ENCODE results near the gene PPP2R5C. TPM values are rescaled to one million over a fixed set of nuclear protein-coding genes. Genes with fewer than 3 reads are reported as not detected.
A peak's percentile ranks its signal among the peaks of the same experiment; 100 is the strongest.

The PPP2R5C gene
- total RNA-seq, 2 donors from 2014 or later = 146 to 153 TPM

DNA sequence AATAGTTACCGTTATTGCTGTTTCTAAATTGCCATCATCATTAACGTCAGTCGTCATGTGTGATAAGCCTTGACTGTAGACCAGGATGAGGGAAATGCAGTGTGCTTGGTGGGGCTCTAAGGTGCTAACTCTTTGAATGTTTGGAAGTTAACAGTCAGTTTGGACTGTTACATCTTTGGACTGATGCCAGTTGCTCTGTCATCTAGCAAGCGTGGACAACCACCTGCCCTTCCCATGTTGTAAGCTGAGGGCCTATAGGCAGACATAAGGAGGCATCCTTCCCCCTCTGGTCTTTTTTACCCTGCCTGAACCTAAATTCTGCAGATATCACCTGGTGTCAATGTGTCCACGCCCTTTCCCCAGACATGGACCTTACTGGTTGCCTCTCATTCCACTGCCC, 94.4 kb downstream of the PPP2R5C start:
- Histone ChIP-seq H3K4me1 (peaks cover 17% of the 10 kb centered on the region), H3K9ac (ENCODE audit: low read depth in 2 of 2, low read length in 2 of 2) (peak overlapping the region in 1 of 2 donors; percentile 39), H3K4me3 (no peak overlapping the region), H3K27me3 (no peaks in the 10 kb centered on the region), H3K36me3 (no peaks in the 10 kb centered on the region), H3K27ac (no peak overlapping the region), H3K9me3 (no peaks in the 10 kb centered on the region)
- TF ChIP-seq, protein P1, sequence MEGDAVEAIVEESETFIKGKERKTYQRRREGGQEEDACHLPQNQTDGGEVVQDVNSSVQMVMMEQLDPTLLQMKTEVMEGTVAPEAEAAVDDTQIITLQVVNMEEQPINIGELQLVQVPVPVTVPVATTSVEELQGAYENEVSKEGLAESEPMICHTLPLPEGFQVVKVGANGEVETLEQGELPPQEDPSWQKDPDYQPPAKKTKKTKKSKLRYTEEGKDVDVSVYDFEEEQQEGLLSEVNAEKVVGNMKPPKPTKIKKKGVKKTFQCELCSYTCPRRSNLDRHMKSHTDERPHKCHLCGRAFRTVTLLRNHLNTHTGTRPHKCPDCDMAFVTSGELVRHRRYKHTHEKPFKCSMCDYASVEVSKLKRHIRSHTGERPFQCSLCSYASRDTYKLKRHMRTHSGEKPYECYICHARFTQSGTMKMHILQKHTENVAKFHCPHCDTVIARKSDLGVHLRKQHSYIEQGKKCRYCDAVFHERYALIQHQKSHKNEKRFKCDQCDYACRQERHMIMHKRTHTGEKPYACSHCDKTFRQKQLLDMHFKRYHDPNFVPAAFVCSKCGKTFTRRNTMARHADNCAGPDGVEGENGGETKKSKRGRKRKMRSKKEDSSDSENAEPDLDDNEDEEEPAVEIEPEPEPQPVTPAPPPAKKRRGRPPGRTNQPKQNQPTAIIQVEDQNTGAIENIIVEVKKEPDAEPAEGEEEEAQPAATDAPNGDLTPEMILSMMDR (IDR thresholded peaks at IDR 0.05) = no peak
- no peak for DNase-seq
- intact Hi-C loops (cut with DNase I) = no loop called here

DNA sequence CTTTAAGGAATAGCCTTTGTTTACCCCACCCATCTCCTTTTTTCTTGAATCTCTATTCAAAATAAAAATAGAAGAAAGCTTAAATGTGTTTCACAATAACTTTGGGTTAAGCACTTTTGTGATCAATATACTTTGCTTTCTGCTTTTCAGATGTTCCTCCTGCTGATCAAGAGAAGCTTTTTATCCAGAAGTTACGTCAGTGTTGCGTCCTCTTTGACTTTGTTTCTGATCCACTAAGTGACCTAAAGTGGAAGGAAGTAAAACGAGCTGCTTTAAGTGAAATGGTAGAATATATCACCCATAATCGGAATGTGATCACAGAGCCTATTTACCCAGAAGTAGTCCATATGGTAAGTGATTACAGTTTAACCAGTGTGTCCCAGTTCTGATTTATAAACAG, 95.0 kb downstream of the PPP2R5C start:
- Histone ChIP-seq H3K27me3 (no peaks in the 10 kb centered on the region), H3K4me3 (no peak overlapping the region), H3K27ac (no peak overlapping the region), H3K9ac (ENCODE audit: low read depth in 2 of 2, low read length in 2 of 2) (peak overlapping the region in 1 of 2 donors; percentile 39), H3K4me1 (peaks cover 17% of the 10 kb centered on the region), H3K9me3 (no peaks in the 10 kb centered on the region), H3K36me3 (no peaks in the 10 kb centered on the region)
- TF ChIP-seq, protein P1 (IDR thresholded peaks at IDR 0.05) = no peak
- DNase-seq = no peak
- intact Hi-C loops (cut with DNase I) = no loop called here

DNA sequence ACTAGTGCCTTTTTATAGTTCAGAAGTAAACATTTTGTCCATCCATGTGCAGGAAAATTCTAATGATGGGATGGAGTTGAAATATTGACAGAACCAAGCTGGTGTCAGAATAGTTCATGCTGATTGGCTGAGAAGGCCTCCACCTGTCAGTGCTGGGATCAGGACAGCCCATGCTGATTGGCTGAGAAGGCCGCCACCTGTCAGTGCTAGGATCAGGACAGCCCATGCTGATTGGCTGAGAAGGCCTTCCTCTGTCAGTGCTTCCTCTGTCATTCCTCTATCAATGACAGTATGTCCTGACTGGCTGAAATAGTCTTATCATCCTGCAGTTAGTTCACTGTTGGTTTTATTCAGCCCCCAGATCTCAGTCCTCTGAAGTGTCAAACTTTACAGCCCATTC, 95.7 kb downstream of the PPP2R5C start:
- Histone ChIP-seq H3K9me3 (no peaks in the 10 kb centered on the region), H3K9ac (ENCODE audit: low read depth in 2 of 2, low read length in 2 of 2) (peak overlapping the region in 1 of 2 donors; percentile 43), H3K27ac (no peak overlapping the region), H3K27me3 (no peaks in the 10 kb centered on the region), H3K4me1 (peaks cover 17% of the 10 kb centered on the region), H3K36me3 (no peaks in the 10 kb centered on the region), H3K4me3 (no peak overlapping the region)
- no peak for DNase-seq
- TF ChIP-seq, protein P1 (IDR thresholded peaks at IDR 0.05) = no peak
- intact Hi-C loops (cut with DNase I) = no loop called here

DNA sequence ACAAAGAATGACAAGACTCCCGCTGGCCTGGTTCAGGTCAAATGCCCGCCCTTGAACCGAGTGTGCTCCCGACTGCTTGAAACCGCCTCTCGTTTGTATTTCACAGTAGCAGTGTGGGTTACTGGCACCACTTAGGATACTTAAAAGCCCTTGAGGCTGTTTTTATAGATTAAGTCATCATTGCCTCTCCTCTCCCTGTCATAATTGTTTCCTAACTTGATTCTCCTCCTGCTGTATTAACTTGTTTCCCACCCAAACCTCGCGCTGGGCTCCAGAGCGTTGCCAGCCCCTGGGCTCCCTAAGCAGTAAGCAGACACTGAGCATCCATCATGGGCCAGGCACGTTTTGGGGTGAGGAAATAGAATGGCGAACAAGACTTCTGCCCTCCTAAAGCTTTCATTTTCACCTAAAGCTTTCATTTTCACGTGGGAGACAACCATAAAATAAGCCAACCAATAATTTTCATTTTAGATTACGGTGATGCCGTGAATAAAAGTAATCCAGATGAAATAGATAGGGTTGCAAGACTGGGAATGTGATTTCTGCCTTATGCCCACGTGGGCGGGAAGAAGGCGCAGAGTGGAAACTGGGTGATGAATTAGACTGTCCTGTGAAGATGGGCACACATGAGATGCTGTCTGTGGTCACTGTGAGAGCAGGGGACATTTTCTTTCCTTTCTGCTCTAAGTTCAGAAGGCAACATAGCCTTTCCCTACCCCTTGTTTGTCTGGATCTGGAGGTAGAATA, 97.5 kb downstream of the PPP2R5C start:
- intact Hi-C loops (cut with DNase I) = no loop called here
- no peak overlapping the region for H3K9ac ChIP-seq (ENCODE audit: low read depth in 2 of 2, low read length in 2 of 2)
- H3K9me3 ChIP-seq = no peaks in the 10 kb centered on the region
- TF ChIP-seq, protein P1 (IDR thresholded peaks at IDR 0.05) = no peak
- no peaks in the 10 kb centered on the region for H3K27me3 ChIP-seq
- H3K4me1 ChIP-seq = peaks cover 11% of the 10 kb centered on the region
- no peak overlapping the region for H3K27ac ChIP-seq
- H3K4me3 ChIP-seq = no peak overlapping the region
- no peaks in the 10 kb centered on the region for H3K36me3 ChIP-seq
- no peak for DNase-seq

DNA sequence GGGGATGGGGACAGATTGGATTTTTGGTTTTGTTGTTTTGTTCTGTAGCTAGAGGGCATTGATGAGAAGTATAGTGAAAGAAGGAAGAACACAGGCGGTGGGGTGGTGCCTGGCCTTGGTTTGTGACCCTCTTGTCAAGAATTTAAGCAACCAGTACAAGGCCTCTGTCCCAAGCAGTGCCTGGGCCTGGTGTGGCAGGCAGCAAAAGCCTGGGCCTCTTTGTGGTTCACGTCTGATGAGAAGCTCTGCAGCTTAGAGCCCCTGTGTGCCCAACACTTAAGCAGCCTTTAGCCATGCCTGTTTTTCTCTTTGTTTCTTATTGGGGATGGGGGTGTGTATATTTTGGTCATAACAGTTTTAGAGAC, 98.0 kb downstream of the PPP2R5C start:
- Histone ChIP-seq H3K9ac (ENCODE audit: low read depth in 2 of 2, low read length in 2 of 2) (no peak overlapping the region), H3K36me3 (no peaks in the 10 kb centered on the region), H3K27me3 (no peaks in the 10 kb centered on the region), H3K4me1 (peaks cover 6% of the 10 kb centered on the region), H3K27ac (no peak overlapping the region), H3K4me3 (no peak overlapping the region), H3K9me3 (no peaks in the 10 kb centered on the region)
- DNase-seq = no peak
- TF ChIP-seq, protein P1 (IDR thresholded peaks at IDR 0.05) = no peak
- intact Hi-C loops (cut with DNase I) = no loop called here

Data from colonic mucosa (tissue), 4 donors.